HepG2 (cell line): ENCODE data around the gene LILRB5. TPM values are rescaled to one million over a fixed set of nuclear protein-coding genes. Genes with fewer than 3 reads are reported as not detected.

Experiments used
- CAMTA2 ChIP-seq: sonication (generic); formaldehyde crosslinking; IDR thresholded peaks from 2 replicates; pipeline ENCODE4 v1.4.0; 2020; ENCODE audit warnings: mild to moderate bottlenecking, missing genetic modification reagents, borderline replicate concordance
- CEBPG ChIP-seq: IDR thresholded peaks from 2 replicates; pipeline ENCODE4 v1.6.1; 2016
- FOXA3 ChIP-seq: IDR thresholded peaks from 2 replicates; pipeline ENCODE4 v1.6.1; 2016; ENCODE audit warnings: missing genetic modification reagents, missing compliant biosample characterization
- KDM5B ChIP-seq: sonication (generic); formaldehyde crosslinking; IDR thresholded peaks from 2 replicates; pipeline ENCODE4 v1.4.0; 2020; ENCODE audit warnings: missing genetic modification reagents, mild to moderate bottlenecking, borderline replicate concordance
- MBD4 ChIP-seq: IDR thresholded peaks from 2 replicates; pipeline ENCODE4 v1.6.1; 2012; ENCODE audit warnings: low read length, inconsistent platforms, borderline replicate concordance
- NCOR1 ChIP-seq: fragments of 200-600 bp; sonication (generic); IDR thresholded peaks from 2 replicates; pipeline ENCODE4 v1.7.0; 2017; ENCODE audit warnings: antibody characterized with exemption, low read length, borderline replicate concordance
- ONECUT2 ChIP-seq: sonication (generic); formaldehyde crosslinking; IDR thresholded peaks from 2 replicates; pipeline ENCODE4 v1.4.0; 2020; ENCODE audit warnings: missing genetic modification reagents
- PHF8 ChIP-seq: sonication (generic); formaldehyde crosslinking; IDR thresholded peaks from 2 replicates; pipeline ENCODE4 v1.5.0; 2020; ENCODE audit warnings: missing genetic modification reagents
- POGZ ChIP-seq: sonication (generic); formaldehyde crosslinking; IDR thresholded peaks from 2 replicates; pipeline ENCODE4 v1.4.0; 2020; ENCODE audit warnings: mild to moderate bottlenecking, missing genetic modification reagents
- RAD51 ChIP-seq: fragments of 450-650 bp; IDR thresholded peaks from 2 replicates; pipeline ENCODE4 v1.6.1; 2016; ENCODE audit warnings: borderline replicate concordance
- SALL1 ChIP-seq: sonication (generic); formaldehyde crosslinking; IDR thresholded peaks from 2 replicates; pipeline ENCODE4 v1.8.0; 2022; ENCODE audit warnings: mild to moderate bottlenecking, missing genetic modification reagents
- SP5 ChIP-seq: IDR thresholded peaks from 2 replicates; pipeline ENCODE4 v1.6.1; 2016; ENCODE audit warnings: low read depth, borderline replicate concordance
- SRSF1 ChIP-seq: fragments of 200-400 bp; formaldehyde crosslinking; optimal IDR thresholded peaks from 2 replicates; pipeline ENCODE3; 2017; ENCODE audit warnings: mild to moderate bottlenecking, low read depth, low read length, moderate library complexity
- ZFP90 ChIP-seq: sonication (generic); formaldehyde crosslinking; IDR thresholded peaks from 2 replicates; pipeline ENCODE4 v1.8.0; 2022; ENCODE audit warnings: missing genetic modification reagents, mild to moderate bottlenecking, inconsistent platforms, borderline replicate concordance
- ZNF383 ChIP-seq: sonication (generic); formaldehyde crosslinking; IDR thresholded peaks from 2 replicates; pipeline ENCODE4 v1.4.0; 2020; ENCODE audit warnings: missing genetic modification reagents, mild to moderate bottlenecking, borderline replicate concordance
- ZNF563 ChIP-seq: sonication (generic); formaldehyde crosslinking; IDR thresholded peaks from 2 replicates; pipeline ENCODE4 v1.8.0; 2022; ENCODE audit warnings: mild to moderate bottlenecking, moderate library complexity, missing genetic modification reagents
- polyA plus RNA-seq, 8 experiments: library from polyadenylated mRNA; depleted of rRNA in 3 of 8; stranded (reverse) in 7 of 8; unstranded in 1 of 8; fragments of >200 nt; fragmentation: Illumina TruSeq in 4 of 8; extraction: Trizol in 4 of 8; gene quantifications; 2 replicates each; pipeline versions ENCODE4 v1.2.1 to v1.2.3, GENCODE V29; 2011 to 2016; ENCODE audit warnings: low read depth in 4 of 8, missing spikeins in 1 of 8, mixed read lengths in 1 of 8; ENCODE audit not compliant: insufficient read depth in 1 of 8
- total RNA-seq, 5 experiments: library from RNA; depleted of rRNA; stranded (reverse); fragments of >200 nt; fragmentation: Illumina TruSeq; extraction: Trizol; gene quantifications; 2 replicates each; pipeline ENCODE4 v1.2.3, GENCODE V29; 2016; ENCODE audit warnings: low read depth in 1 of 5
- TF ChIP-seq, protein P1 (sequence below): sonication (generic); formaldehyde crosslinking; IDR thresholded peaks from 2 replicates; pipeline ENCODE4 v1.4.0; 2020; ENCODE audit warnings: mild to moderate bottlenecking, missing genetic modification reagents
- TF ChIP-seq, protein P2 (sequence below): sonication (generic); formaldehyde crosslinking; IDR thresholded peaks from 2 replicates; pipeline ENCODE4 v1.9.0; 2022; ENCODE audit warnings: low read depth, missing genetic modification reagents
- TF ChIP-seq, protein P3 (sequence below): sonication (generic); formaldehyde crosslinking; IDR thresholded peaks from 2 replicates; pipeline ENCODE4 v1.4.0; 2020; ENCODE audit warnings: missing genetic modification reagents, low read depth, mild to moderate bottlenecking, borderline replicate concordance
- TF ChIP-seq, protein P4 (sequence below): sonication (generic); formaldehyde crosslinking; IDR thresholded peaks from 2 replicates; pipeline ENCODE4 v1.9.0; 2021; ENCODE audit warnings: missing genetic modification reagents, borderline replicate concordance
- TF ChIP-seq, protein P5 (sequence below): IDR thresholded peaks from 2 replicates; pipeline ENCODE4 v1.6.1; 2016; ENCODE audit warnings: low read depth, borderline replicate concordance
- TF ChIP-seq, protein P6 (sequence below): sonication (generic); formaldehyde crosslinking; IDR thresholded peaks from 2 replicates; pipeline ENCODE4 v1.5.0; 2020; ENCODE audit warnings: mild to moderate bottlenecking, missing genetic modification reagents

LILRB5 gene
- total and polyA plus RNA-seq, 2 of the 13 experiments (the other 11 are each of a cell fraction or from before 2014, with no cell fraction given), result not detected

DNA sequence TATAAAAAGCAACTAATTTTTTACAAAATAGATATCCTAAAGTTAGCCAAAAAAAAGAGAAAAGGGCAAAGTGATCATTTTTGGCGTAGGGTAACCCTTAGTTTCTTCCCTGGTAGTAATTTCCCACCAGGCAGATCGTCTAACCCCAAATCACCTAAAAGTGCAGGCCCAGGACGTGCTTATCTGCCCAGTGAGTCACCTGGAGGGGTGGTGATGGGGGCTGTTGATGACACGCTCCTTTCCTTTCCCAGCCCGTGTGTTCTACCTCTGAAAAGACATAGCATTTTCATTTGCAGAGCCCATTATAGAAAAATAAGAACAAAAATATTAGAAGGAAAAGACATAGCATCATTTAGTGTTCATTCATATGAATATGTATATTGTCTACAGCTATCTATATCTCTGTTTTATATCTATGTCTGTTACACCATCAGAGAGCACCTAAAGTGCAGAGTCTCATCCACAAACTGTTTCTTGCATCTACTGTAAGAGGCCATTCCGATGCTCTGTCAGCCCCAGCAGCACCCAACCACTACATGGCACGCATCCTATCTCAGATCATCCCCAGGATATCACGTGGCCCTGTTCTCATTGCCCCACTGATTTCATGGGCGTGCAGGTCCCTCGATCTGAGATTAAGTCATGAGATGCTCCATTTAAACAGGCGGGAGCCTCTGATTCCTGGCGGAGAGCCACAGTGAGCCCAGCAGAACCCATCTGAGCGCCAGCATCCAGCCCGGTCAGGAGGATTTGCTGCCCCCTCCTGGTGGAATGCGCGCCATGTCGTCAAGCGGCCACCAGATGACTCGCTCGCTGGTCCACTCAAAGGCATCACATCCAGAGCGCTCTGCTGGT is 25.8 kb downstream of the LILRB5 start (continued):
- TF ChIP-seq SALL1 (CRISPR knock-in tag), result peak; percentile 62
- TF ChIP-seq SP5, result 0 out of 2 replicates have a peak, but pooled peaks have one; percentile 36
- TF ChIP-seq, protein P1, sequence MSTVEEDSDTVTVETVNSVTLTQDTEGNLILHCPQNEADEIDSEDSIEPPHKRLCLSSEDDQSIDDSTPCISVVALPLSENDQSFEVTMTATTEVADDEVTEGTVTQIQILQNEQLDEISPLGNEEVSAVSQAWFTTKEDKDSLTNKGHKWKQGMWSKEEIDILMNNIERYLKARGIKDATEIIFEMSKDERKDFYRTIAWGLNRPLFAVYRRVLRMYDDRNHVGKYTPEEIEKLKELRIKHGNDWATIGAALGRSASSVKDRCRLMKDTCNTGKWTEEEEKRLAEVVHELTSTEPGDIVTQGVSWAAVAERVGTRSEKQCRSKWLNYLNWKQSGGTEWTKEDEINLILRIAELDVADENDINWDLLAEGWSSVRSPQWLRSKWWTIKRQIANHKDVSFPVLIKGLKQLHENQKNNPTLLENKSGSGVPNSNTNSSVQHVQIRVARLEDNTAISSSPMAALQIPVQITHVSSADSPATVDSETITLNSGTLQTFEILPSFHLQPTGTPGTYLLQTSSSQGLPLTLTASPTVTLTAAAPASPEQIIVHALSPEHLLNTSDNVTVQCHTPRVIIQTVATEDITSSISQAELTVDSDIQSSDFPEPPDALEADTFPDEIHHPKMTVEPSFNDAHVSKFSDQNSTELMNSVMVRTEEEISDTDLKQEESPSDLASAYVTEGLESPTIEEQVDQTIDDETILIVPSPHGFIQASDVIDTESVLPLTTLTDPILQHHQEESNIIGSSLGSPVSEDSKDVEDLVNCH (CRISPR knock-in tag), result no peak
- no peak for TF ChIP-seq NCOR1
- TF ChIP-seq, protein P2, sequence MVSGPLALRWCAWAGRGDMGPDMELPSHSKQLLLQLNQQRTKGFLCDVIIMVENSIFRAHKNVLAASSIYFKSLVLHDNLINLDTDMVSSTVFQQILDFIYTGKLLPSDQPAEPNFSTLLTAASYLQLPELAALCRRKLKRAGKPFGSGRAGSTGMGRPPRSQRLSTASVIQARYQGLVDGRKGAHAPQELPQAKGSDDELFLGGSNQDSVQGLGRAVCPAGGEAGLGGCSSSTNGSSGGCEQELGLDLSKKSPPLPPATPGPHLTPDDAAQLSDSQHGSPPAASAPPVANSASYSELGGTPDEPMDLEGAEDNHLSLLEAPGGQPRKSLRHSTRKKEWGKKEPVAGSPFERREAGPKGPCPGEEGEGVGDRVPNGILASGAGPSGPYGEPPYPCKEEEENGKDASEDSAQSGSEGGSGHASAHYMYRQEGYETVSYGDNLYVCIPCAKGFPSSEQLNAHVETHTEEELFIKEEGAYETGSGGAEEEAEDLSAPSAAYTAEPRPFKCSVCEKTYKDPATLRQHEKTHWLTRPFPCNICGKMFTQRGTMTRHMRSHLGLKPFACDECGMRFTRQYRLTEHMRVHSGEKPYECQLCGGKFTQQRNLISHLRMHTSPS (CRISPR knock-in tag), result no peak
- no peak for TF ChIP-seq ZFP90 (CRISPR knock-in tag)
- TF ChIP-seq KDM5B (CRISPR knock-in tag), result peak; percentile 78
- no peak for TF ChIP-seq ZNF383 (CRISPR knock-in tag)
- TF ChIP-seq, protein P3, sequence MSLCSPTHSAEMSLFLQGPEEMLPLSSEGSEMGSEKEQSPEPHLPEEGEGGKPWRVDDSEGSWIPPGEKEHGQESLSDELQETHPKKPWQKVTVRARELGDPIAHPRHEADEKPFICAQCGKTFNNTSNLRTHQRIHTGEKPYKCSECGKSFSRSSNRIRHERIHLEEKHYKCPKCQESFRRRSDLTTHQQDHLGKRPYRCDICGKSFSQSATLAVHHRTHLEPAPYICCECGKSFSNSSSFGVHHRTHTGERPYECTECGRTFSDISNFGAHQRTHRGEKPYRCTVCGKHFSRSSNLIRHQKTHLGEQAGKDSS, result 0 out of 2 replicates have a peak, but pooled peaks have one; percentile 79
- no peak for TF ChIP-seq ONECUT2 (CRISPR knock-in tag)
- TF ChIP-seq, protein P4, sequence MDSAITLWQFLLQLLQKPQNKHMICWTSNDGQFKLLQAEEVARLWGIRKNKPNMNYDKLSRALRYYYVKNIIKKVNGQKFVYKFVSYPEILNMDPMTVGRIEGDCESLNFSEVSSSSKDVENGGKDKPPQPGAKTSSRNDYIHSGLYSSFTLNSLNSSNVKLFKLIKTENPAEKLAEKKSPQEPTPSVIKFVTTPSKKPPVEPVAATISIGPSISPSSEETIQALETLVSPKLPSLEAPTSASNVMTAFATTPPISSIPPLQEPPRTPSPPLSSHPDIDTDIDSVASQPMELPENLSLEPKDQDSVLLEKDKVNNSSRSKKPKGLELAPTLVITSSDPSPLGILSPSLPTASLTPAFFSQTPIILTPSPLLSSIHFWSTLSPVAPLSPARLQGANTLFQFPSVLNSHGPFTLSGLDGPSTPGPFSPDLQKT (CRISPR knock-in tag), result no peak
- TF ChIP-seq SRSF1, result no peak
- no peak for TF ChIP-seq RAD51
- TF ChIP-seq, protein P5, sequence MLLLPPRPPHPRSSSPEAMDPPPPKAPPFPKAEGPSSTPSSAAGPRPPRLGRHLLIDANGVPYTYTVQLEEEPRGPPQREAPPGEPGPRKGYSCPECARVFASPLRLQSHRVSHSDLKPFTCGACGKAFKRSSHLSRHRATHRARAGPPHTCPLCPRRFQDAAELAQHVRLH (CRISPR knock-in tag), result no peak
- TF ChIP-seq CAMTA2 (CRISPR knock-in tag), result no peak
- no peak for TF ChIP-seq POGZ (CRISPR knock-in tag)
- TF ChIP-seq MBD4, result no peak
- peak; percentile 40 for TF ChIP-seq FOXA3 (CRISPR knock-in tag)
- no peak for TF ChIP-seq ZNF563 (CRISPR knock-in tag)
- TF ChIP-seq PHF8 (CRISPR knock-in tag), result no peak
- TF ChIP-seq, protein P6, sequence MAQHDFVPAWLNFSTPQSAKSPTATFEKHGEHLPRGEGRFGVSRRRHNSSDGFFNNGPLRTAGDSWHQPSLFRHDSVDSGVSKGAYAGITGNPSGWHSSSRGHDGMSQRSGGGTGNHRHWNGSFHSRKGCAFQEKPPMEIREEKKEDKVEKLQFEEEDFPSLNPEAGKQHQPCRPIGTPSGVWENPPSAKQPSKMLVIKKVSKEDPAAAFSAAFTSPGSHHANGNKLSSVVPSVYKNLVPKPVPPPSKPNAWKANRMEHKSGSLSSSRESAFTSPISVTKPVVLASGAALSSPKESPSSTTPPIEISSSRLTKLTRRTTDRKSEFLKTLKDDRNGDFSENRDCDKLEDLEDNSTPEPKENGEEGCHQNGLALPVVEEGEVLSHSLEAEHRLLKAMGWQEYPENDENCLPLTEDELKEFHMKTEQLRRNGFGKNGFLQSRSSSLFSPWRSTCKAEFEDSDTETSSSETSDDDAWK (CRISPR knock-in tag), result no peak
- TF ChIP-seq CEBPG (CRISPR knock-in tag), result 0 out of 2 replicates have a peak, but pooled peaks have one; percentile 24
